CD4-positive, CD25-positive, alpha-beta regulatory T cell (primary cell): ENCODE results near the gene HIBCH. TPM values are rescaled to one million over a fixed set of nuclear protein-coding genes. Genes with fewer than 3 reads are reported as not detected.

Experiments used
- ATAC-seq, 2 donors: fragments of 150-1000 bp; cut with Tn5 transposase; one replicate each; pipeline ENCODE4 v1.10.0; 2021; ENCODE audit warnings: low read depth in 2 of 2, moderate number of reproducible peaks in 2 of 2, moderate library complexity in 1 of 2
- DNase-seq, 3 donors: peaks; one replicate each; pipeline versions ENCODE4 v3.0.0 to v3.0.0-alpha.2; 2012 to 2022; ENCODE audit warnings: mixed read lengths in 1 of 3
- H3K27ac ChIP-seq: one replicate; pipeline ENCODE4 v1.7.0; 2013; ENCODE audit warnings: mild to moderate bottlenecking, low read length; ENCODE audit not compliant: insufficient read depth, poor library complexity, severe bottlenecking
- H3K27me3 ChIP-seq: one replicate; pipeline ENCODE4 v1.7.0; 2013; ENCODE audit warnings: low read length; ENCODE audit not compliant: control insufficient read depth, insufficient read depth
- H3K36me3 ChIP-seq: one replicate; pipeline ENCODE4 v1.7.0; 2013; ENCODE audit warnings: mild to moderate bottlenecking, low read length, moderate library complexity; ENCODE audit not compliant: control insufficient read depth, insufficient read depth
- H3K4me1 ChIP-seq: 2 replicates; pipeline ENCODE4 v1.7.0; 2013; ENCODE audit warnings: mild to moderate bottlenecking, low read length; ENCODE audit not compliant: insufficient read depth, control insufficient read depth, poor library complexity, severe bottlenecking
- H3K4me3 ChIP-seq: one replicate; pipeline ENCODE4 v1.7.0; 2013; ENCODE audit warnings: low read depth, mild to moderate bottlenecking, low read length, moderate library complexity
- H3K9me3 ChIP-seq, 2 experiments: 1 replicate in 1 of 2; 2 replicates in 1 of 2; pipeline ENCODE4 v1.7.0; 2013; ENCODE audit warnings: low read length in 2 of 2, mild to moderate bottlenecking in 1 of 2, moderate library complexity in 1 of 2; ENCODE audit not compliant: control insufficient read depth in 2 of 2
- H3K27ac Mint-ChIP-seq, 3 donors: one replicate each; pipeline ENCODE4 v1.8.0; 2020 to 2022; ENCODE audit warnings: mild to moderate bottlenecking in 3 of 3, mixed read lengths in 3 of 3, moderate library complexity in 2 of 3
- H3K27me3 Mint-ChIP-seq: one replicate; pipeline ENCODE4 v1.8.0; 2022; ENCODE audit warnings: mild to moderate bottlenecking, mixed read lengths
- H3K36me3 Mint-ChIP-seq: one replicate; pipeline ENCODE4 v1.8.0; 2020; ENCODE audit warnings: mixed read lengths
- H3K4me1 Mint-ChIP-seq, 4 donors: one replicate each; pipeline ENCODE4 v1.8.0; 2020 to 2022; ENCODE audit warnings: mixed read lengths in 4 of 4, mild to moderate bottlenecking in 1 of 4
- H3K4me3 Mint-ChIP-seq, 4 donors: one replicate each; pipeline ENCODE4 v1.8.0; 2020 to 2022; ENCODE audit warnings: mild to moderate bottlenecking in 4 of 4, mixed read lengths in 4 of 4, moderate library complexity in 3 of 4
- H3K9me3 Mint-ChIP-seq, 7 donors: one replicate each; pipeline ENCODE4 v1.8.0; 2020 to 2022; ENCODE audit warnings: mixed read lengths in 7 of 7, mild to moderate bottlenecking in 3 of 7, moderate library complexity in 2 of 7
- polyA plus RNA-seq, 4 donors: library from polyadenylated mRNA; unstranded; fragments of 300-500 nt; fragmentation: Illumina TruSeq; gene quantifications; one replicate each; pipeline ENCODE4 v1.2.3, GENCODE V29; 2021
- total RNA-seq: library from RNA; stranded (reverse); gene quantifications from one replicate; pipeline ENCODE4 v1.2.3, GENCODE V29; 2022

Gene HIBCH
- total and polyA plus RNA-seq, 5 donors from 2014 or later: 21.0 to 31.2 (median 22.7) TPM

DNA sequence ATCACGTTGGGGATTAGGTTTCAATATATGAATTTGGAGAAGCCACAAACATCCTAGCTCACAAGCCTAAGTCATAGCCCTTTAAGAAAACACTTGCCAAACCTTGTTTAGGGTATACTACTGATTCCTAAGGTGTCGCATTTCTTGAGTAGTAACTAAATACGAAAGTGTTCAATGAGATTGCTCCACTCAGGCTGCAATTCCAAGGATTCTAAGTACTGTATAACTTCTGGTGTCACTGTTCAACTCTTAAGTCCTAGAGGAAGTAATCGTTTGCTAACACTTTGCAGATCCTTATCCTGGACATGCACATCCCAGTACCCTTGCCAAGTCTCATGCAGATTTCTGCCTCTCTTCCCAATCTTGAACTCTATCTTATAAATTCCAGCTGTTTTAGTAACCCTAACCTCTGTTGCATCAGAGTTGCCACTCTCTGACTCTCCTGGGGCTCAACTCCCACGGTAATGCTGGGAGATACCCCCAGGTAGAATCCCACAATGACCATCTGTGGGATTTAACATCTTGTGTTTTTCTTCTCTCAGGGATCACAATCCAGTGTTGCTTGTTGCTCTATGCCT lies 122.4 kb downstream of the HIBCH start:
- H3K27me3 ChIP-seq: no peaks in the 10 kb centered on the region
- H3K4me1 ChIP-seq: no peaks in the 10 kb centered on the region
- ATAC-seq: no peak
- no peaks in the 10 kb centered on the region for H3K27me3 Mint-ChIP-seq
- H3K36me3 ChIP-seq: peaks cover 6% of the 10 kb centered on the region
- no peak overlapping the region for H3K27ac ChIP-seq
- no peak overlapping the region for H3K27ac Mint-ChIP-seq
- no peak for DNase-seq
- H3K9me3 Mint-ChIP-seq: no peaks in the 10 kb centered on the region
- H3K9me3 ChIP-seq: no peaks in the 10 kb centered on the region
- no peak overlapping the region for H3K4me3 Mint-ChIP-seq
- peaks cover 36% of the 10 kb centered on the region for H3K36me3 Mint-ChIP-seq
- no peak overlapping the region for H3K4me3 ChIP-seq
- peaks cover 0 to 12% (median 0%) of the 10 kb centered on the region in 4 donors for H3K4me1 Mint-ChIP-seq

DNA sequence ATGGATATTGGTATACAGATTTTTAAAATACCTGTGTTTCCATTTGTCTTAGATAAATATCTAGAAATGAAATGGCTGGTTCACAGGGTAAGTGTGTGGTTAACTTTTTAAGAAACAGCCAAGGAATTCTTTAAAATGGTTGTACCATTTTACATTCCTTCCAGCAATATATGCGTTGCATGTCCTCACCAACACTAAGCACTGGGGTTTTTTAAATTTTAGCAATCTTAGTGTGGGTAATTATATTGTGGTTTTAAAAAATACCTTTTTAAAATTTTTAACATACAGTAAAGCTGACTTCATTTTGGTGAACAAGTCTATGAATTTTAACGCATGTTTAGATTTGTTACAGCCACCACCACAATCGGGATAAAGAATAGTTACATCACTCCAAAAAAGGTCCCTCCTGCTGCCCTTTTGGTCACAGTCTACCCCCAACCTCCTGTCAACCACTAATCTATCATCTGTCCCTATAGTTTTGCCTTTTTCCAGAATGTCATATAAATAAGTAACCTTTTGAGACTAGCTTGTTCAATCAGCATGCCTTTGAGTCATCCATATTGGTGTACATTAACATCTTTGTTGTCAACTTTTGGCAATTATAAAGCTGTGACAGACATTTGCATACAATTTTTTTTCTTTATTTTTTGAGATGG lies 129.0 kb downstream of the HIBCH start:
- Mint-ChIP-seq H3K4me1 (no peaks in the 10 kb centered on the region), H3K4me3 (no peak overlapping the region), H3K27ac (no peak overlapping the region), H3K27me3 (no peaks in the 10 kb centered on the region), H3K9me3 (no peaks in the 10 kb centered on the region), H3K36me3 (peaks cover 8% of the 10 kb centered on the region)
- no peak overlapping the region for H3K4me3 ChIP-seq
- H3K4me1 ChIP-seq: no peaks in the 10 kb centered on the region
- DNase-seq: no peak
- ATAC-seq: no peak
- no peaks in the 10 kb centered on the region for H3K27me3 ChIP-seq
- no peaks in the 10 kb centered on the region for H3K9me3 ChIP-seq
- H3K36me3 ChIP-seq: no peaks in the 10 kb centered on the region
- H3K27ac ChIP-seq: no peak overlapping the region

DNA sequence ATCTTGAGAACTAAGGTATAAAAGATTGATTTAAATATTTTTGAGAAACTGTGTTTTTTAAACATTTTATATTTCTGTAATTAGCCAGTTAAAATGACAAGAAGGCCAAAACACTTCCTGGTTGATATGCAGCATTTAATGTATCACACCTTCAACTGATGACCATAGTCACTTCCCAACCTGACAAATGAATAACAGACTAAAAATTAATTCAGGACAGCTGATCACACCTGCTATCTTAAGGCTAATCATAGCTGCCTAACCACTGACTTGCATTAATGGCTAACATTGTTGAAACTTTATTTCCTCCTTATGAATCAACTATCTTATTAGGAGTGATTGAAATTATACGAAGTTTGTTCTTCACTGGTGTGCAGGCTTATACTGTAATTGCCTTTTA lies 131.3 kb downstream of the HIBCH start:
- Histone ChIP-seq H3K9me3 (no peaks in the 10 kb centered on the region), H3K4me1 (no peaks in the 10 kb centered on the region), H3K27ac (no peak overlapping the region), H3K36me3 (no peaks in the 10 kb centered on the region), H3K27me3 (no peaks in the 10 kb centered on the region), H3K4me3 (no peak overlapping the region)
- Mint-ChIP-seq H3K36me3 (peaks cover 4% of the 10 kb centered on the region), H3K27ac (no peak overlapping the region), H3K4me1 (no peaks in the 10 kb centered on the region), H3K27me3 (no peaks in the 10 kb centered on the region), H3K9me3 (no peaks in the 10 kb centered on the region), H3K4me3 (no peak overlapping the region)
- DNase-seq: no peak
- ATAC-seq: no peak

GRCh38 chr2:190186238-190186637 lies 133.4 kb downstream of the HIBCH start:
- no peak for ATAC-seq
- H3K9me3 Mint-ChIP-seq: no peaks in the 10 kb centered on the region

GRCh38 chr2:190185380-190185779 lies 134.2 kb downstream of the HIBCH start:
- Mint-ChIP-seq H3K4me1 (peaks cover 0 to 4% (median 2%) of the 10 kb centered on the region in 4 donors), H3K4me3 (no peak overlapping the region)
- H3K9me3 ChIP-seq: no peaks in the 10 kb centered on the region

More at GRCh38 chr2:190186238-190186637, 133.4 kb downstream of the HIBCH start:
- no peak overlapping the region for H3K4me3 ChIP-seq
- no peak overlapping the region for H3K27ac ChIP-seq
- H3K36me3 Mint-ChIP-seq: peaks cover 4% of the 10 kb centered on the region
- H3K27me3 ChIP-seq: peaks cover 9% of the 10 kb centered on the region
- H3K4me1 Mint-ChIP-seq: peaks cover 0 to 1% (median under 1%) of the 10 kb centered on the region in 4 donors
- no peaks in the 10 kb centered on the region for H3K36me3 ChIP-seq
- no peak for DNase-seq
- H3K4me3 Mint-ChIP-seq: no peak overlapping the region
- H3K27ac Mint-ChIP-seq: no peak overlapping the region
- H3K27me3 Mint-ChIP-seq: peaks cover 17% of the 10 kb centered on the region
- no peaks in the 10 kb centered on the region for H3K4me1 ChIP-seq
- no peaks in the 10 kb centered on the region for H3K9me3 ChIP-seq

DNA sequence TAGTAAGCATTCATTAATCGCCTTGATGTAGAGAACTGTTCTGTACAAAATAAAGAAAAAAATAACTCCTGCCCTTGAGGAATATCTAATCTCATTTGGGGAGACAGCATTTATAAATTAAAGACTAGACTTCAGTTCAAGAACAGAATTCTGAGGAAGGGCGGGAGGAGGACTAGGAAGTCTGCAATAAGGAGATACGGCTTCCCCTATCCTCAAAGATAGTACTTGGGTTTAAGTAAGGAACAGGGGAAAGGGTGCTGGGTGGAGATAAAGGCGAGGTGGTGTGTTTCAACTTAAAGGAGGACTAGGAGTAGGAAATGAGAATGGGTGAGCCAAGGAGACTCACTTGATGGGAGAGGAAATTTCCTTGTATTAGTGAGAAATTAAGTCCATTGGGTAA lies 135.2 kb downstream of the HIBCH start:
- Mint-ChIP-seq H3K27ac (peak overlapping the region in 1 of 3 donors; percentile 48), H3K36me3 (no peaks in the 10 kb centered on the region), H3K27me3 (peaks cover 27% of the 10 kb centered on the region), H3K9me3 (no peaks in the 10 kb centered on the region), H3K4me3 (no peak overlapping the region), H3K4me1 (peaks cover 4 to 10% (median 5%) of the 10 kb centered on the region in 4 donors)
- H3K4me1 ChIP-seq: peaks cover 13% of the 10 kb centered on the region
- H3K4me3 ChIP-seq: no peak overlapping the region
- no peaks in the 10 kb centered on the region for H3K36me3 ChIP-seq
- peaks cover 15% of the 10 kb centered on the region for H3K27me3 ChIP-seq
- DNase-seq: no peak
- H3K9me3 ChIP-seq: no peaks in the 10 kb centered on the region
- no peak for ATAC-seq
- H3K27ac ChIP-seq: no peak overlapping the region

More at GRCh38 chr2:190185380-190185779, 134.2 kb downstream of the HIBCH start:
- Mint-ChIP-seq H3K9me3 (no peaks in the 10 kb centered on the region), H3K27ac (no peak overlapping the region), H3K27me3 (peaks cover 20% of the 10 kb centered on the region), H3K36me3 (no peaks in the 10 kb centered on the region)
- Histone ChIP-seq H3K4me1 (peaks cover 8% of the 10 kb centered on the region), H3K27ac (no peak overlapping the region), H3K4me3 (no peak overlapping the region), H3K27me3 (peaks cover 10% of the 10 kb centered on the region), H3K36me3 (no peaks in the 10 kb centered on the region)
- ATAC-seq (no peak), DNase-seq (no peak)

DNA sequence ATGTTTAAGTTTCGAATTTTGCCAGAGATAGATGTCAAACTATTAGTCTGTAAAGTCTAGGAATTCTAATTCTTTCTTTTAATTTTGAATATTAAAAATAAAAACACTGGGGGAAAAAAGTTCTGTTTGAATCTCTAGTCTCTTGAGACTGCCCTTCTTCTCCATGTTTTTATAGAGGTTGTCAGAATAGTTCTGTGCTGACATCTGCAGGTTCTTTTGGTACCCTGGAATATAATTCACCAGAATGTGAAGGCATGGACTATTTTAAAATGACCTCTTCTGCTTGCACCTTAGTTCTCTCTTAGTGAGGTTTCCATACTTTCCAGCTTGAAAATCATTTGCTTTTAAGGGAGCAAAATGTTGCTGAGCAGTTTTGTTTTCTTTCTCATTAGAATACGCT lies 136.1 kb downstream of the HIBCH start:
- no peak overlapping the region for H3K4me3 Mint-ChIP-seq
- Histone ChIP-seq H3K9me3 (no peaks in the 10 kb centered on the region), H3K4me3 (no peak overlapping the region), H3K27ac (no peak overlapping the region), H3K4me1 (peaks cover 13% of the 10 kb centered on the region), H3K36me3 (no peaks in the 10 kb centered on the region), H3K27me3 (peaks cover 15% of the 10 kb centered on the region)
- H3K4me1 Mint-ChIP-seq: peaks cover 4 to 10% (median 5%) of the 10 kb centered on the region in 4 donors
- no peak overlapping the region for H3K27ac Mint-ChIP-seq
- H3K9me3 Mint-ChIP-seq: no peaks in the 10 kb centered on the region
- ATAC-seq: no peak
- peaks cover 30% of the 10 kb centered on the region for H3K27me3 Mint-ChIP-seq
- H3K36me3 Mint-ChIP-seq: no peaks in the 10 kb centered on the region
- DNase-seq: no peak

- Mint-ChIP-seq H3K9me3 (peaks cover 0 to 2% (median 0%) of the 10 kb centered on the region in 7 donors), H3K4me1 (peaks cover 4 to 10% (median 5%) of the 10 kb centered on the region in 4 donors), H3K4me3 (no peak overlapping the region), H3K27me3 (peaks cover 40% of the 10 kb centered on the region), H3K27ac (no peak overlapping the region), H3K36me3 (peaks cover 3% of the 10 kb centered on the region)
- DNase-seq (no peak), ATAC-seq (no peak)
- Histone ChIP-seq H3K27me3 (peaks cover 15% of the 10 kb centered on the region), H3K36me3 (no peaks in the 10 kb centered on the region), H3K4me3 (no peak overlapping the region), H3K27ac (no peak overlapping the region), H3K9me3 (no peaks in the 10 kb centered on the region), H3K4me1 (peaks cover 13% of the 10 kb centered on the region)
Measured at GRCh38 chr2:190182071-190182524, 137.5 kb downstream of the HIBCH start.
